Tibial artery (tissue), 4 donors: ENCODE measurements around the gene RAB11FIP4.

Source experiments
- DNase-seq, 2 donors: peaks; one replicate each; pipeline ENCODE4 v3.0.0-alpha.2; 2019
- H3K27ac ChIP-seq, 2 donors: fragments of 200-600 bp; sonication (generic) in 1 of 2; 1 replicate in 1 of 2; 2 replicates in 1 of 2; pipeline ENCODE4 v1.5.1; 2018 to 2019; ENCODE audit warnings: mild to moderate bottlenecking in 1 of 2
- H3K27me3 ChIP-seq, 2 donors: fragments of 200-600 bp; sonication (generic) in 1 of 2; one replicate each; pipeline versions ENCODE4 v1.5.1 to v1.6.0; 2016 to 2019
- H3K36me3 ChIP-seq, 3 donors: fragments of 200-600 bp; sonication (generic) in 2 of 3; one replicate each; pipeline ENCODE4 v1.5.1; 2016 to 2019; ENCODE audit warnings: mild to moderate bottlenecking in 2 of 3
- H3K4me1 ChIP-seq, 4 donors: fragments of 200-600 bp; sonication (generic) in 2 of 4; 1 replicate in 3 of 4; 2 replicates in 1 of 4; pipeline ENCODE4 v1.5.1; 2016 to 2019
- H3K4me3 ChIP-seq, 2 donors: fragments of 200-600 bp; sonication (generic) in 1 of 2; 1 replicate in 1 of 2; 2 replicates in 1 of 2; pipeline ENCODE4 v1.5.1; 2018 to 2019; ENCODE audit warnings: mild to moderate bottlenecking in 2 of 2
- H3K9me3 ChIP-seq, 3 donors: fragments of 200-600 bp; sonication (generic) in 1 of 3; one replicate each; pipeline ENCODE4 v1.5.1; 2016 to 2019
- intact Hi-C: fragments of 100-400 bp; cut with DNase I; formaldehyde crosslinking; loops from one replicate; pipeline ENCODE4 v1.15.0; 2023; ENCODE audit warnings: low total_unique reads
- TF ChIP-seq, protein P1 (sequence below), 2 experiments: fragments of 200-600 bp in 1 of 2; fragments of 450-650 bp in 1 of 2; IDR thresholded peaks; one replicate each; pipeline ENCODE4 v1.5.1; 2017 to 2019; ENCODE audit warnings: antibody characterized with exemption in 2 of 2, mild to moderate bottlenecking in 1 of 2, moderate library complexity in 1 of 2

The RAB11FIP4 gene

DNA sequence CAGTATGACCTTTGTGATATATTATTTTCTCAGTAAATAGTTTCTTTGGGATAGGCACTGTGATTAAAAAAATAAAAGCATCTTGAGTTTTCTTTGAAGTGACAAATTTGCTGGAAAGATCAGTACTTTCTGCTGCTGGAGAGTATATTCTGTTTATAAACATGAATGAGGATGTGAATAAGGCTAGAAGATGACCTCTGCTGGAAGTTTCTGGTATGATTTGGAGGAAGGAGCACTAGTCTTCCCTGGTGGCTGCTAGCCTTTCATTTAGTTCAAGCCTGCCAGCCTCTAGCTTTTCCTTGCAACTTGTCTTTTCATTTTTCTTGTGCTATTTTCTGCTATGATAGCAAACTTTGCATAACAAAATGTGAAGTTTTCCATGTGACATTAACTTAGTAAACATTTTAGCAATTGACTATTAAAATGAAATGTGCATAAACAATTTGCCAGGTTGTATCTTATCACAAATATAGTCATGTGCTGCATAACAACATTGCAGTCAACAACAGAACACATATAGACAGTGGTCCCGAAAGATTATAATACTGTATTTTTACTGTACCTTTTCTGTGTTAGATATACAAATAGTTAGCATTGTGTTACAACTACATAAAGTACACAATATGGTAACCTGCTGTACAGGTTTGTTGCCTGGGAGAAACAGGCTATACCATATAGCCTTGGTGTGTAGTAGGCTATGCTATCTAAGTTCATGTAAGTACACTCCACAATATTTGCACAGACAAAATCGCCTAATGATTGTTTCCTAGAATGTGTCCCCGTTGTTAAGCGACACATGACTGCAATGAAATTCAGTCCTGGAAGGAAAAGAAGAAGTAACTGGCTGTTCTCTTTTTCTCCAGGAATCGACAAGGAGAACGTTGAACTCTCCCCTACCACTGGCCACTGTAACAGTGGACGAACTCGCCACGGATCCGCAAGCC lies 18.1 kb upstream of the RAB11FIP4 start:
- no peak overlapping the region for H3K27ac ChIP-seq
- DNase-seq, result no peak
- H3K4me3 ChIP-seq, result no peak overlapping the region
- intact Hi-C loops, result loop anchor here (10.0 kb wide), 1 partner anchor 1931 kb away; no protein-coding TSS in a partner anchor
- H3K9me3 ChIP-seq, result no peaks in the 10 kb centered on the region
- H3K36me3 ChIP-seq, result peaks cover 0 to 27% (median 21%) of the 10 kb centered on the region in 3 donors
- TF ChIP-seq, protein P1, sequence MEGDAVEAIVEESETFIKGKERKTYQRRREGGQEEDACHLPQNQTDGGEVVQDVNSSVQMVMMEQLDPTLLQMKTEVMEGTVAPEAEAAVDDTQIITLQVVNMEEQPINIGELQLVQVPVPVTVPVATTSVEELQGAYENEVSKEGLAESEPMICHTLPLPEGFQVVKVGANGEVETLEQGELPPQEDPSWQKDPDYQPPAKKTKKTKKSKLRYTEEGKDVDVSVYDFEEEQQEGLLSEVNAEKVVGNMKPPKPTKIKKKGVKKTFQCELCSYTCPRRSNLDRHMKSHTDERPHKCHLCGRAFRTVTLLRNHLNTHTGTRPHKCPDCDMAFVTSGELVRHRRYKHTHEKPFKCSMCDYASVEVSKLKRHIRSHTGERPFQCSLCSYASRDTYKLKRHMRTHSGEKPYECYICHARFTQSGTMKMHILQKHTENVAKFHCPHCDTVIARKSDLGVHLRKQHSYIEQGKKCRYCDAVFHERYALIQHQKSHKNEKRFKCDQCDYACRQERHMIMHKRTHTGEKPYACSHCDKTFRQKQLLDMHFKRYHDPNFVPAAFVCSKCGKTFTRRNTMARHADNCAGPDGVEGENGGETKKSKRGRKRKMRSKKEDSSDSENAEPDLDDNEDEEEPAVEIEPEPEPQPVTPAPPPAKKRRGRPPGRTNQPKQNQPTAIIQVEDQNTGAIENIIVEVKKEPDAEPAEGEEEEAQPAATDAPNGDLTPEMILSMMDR (IDR thresholded peaks at IDR 0.05), result peak; percentile 28 to 50
- H3K4me1 ChIP-seq, result no peaks in the 10 kb centered on the region
- no peaks in the 10 kb centered on the region for H3K27me3 ChIP-seq

DNA sequence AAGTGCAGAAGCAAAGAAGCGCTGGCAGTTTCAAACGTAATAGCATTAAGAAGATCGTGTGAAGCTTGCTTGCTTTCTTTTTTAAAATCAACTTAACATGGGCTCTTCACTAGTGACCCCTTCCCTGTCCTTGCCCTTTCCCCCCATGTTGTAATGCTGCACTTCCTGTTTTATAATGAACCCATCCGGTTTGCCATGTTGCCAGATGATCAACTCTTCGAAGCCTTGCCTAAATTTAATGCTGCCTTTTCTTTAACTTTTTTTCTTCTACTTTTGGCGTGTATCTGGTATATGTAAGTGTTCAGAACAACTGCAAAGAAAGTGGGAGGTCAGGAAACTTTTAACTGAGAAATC lies 17.4 kb upstream of the RAB11FIP4 start:
- no peaks in the 10 kb centered on the region for H3K27me3 ChIP-seq
- TF ChIP-seq, protein P1 (IDR thresholded peaks at IDR 0.05), result no peak
- intact Hi-C loops, result loop anchor here (10.0 kb wide), 1 partner anchor 1931 kb away; no protein-coding TSS in a partner anchor
- H3K27ac ChIP-seq, result no peak overlapping the region
- no peaks in the 10 kb centered on the region for H3K9me3 ChIP-seq
- no peak for DNase-seq
- no peak overlapping the region for H3K4me3 ChIP-seq
- no peaks in the 10 kb centered on the region for H3K4me1 ChIP-seq
- peaks cover 0 to 27% (median 17%) of the 10 kb centered on the region in 3 donors for H3K36me3 ChIP-seq

DNA sequence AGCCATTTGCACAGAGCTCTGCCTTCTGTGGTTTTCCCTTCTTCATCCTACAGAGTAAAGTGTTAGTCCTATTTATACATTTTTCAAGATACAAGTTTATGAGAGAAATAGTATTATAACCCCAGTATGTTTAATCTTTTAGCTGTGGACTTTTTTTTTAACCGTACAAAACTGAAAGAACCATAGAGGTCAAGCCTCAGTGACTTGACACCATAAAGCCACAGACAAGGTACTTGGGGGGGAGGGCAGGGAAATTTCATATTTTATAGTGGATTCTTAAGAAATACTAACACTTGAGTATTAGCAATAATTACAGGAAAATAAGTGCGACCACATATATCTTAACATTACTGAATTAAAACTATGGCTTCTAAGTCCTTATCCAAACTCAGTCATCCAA lies 17.0 kb upstream of the RAB11FIP4 start:
- peaks cover 0 to 27% (median 17%) of the 10 kb centered on the region in 3 donors for H3K36me3 ChIP-seq
- H3K9me3 ChIP-seq, result no peaks in the 10 kb centered on the region
- no peak overlapping the region for H3K27ac ChIP-seq
- no peaks in the 10 kb centered on the region for H3K4me1 ChIP-seq
- no peak overlapping the region for H3K4me3 ChIP-seq
- no peak for DNase-seq
- TF ChIP-seq, protein P1 (IDR thresholded peaks at IDR 0.05), result no peak
- no peaks in the 10 kb centered on the region for H3K27me3 ChIP-seq
- intact Hi-C loops, result loop anchor here (10.0 kb wide), 1 partner anchor 1930 kb away; no protein-coding TSS in a partner anchor

DNA sequence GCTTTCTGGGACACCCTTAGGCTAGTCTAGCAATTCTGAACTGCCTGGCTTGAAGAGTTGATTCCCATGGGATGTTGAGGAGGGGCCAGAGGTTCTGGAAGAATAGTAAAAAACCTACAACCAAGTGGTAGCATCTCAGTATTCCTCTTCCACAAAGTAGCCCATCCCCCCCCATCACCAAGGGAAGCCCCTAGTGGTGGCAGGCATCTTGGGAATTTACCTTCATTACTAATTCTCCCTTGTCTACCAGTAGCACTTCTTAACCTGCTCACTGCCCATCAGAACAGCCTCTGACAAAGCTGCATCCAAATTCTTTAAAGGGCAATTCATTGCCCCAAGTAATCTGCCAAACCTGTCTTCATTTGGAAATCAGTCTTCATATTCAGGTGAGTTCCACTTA lies 12.8 kb upstream of the RAB11FIP4 start:
- Histone ChIP-seq H3K27ac (no peak overlapping the region), H3K36me3 (peaks cover 0 to 30% (median 15%) of the 10 kb centered on the region in 3 donors), H3K4me3 (no peak overlapping the region), H3K9me3 (no peaks in the 10 kb centered on the region), H3K4me1 (no peaks in the 10 kb centered on the region), H3K27me3 (no peaks in the 10 kb centered on the region)
- no peak for DNase-seq
- TF ChIP-seq, protein P1 (IDR thresholded peaks at IDR 0.05), result no peak
- intact Hi-C loops, result loop anchor here (10.0 kb wide), 1 partner anchor 1926 kb away; no protein-coding TSS in a partner anchor

DNA sequence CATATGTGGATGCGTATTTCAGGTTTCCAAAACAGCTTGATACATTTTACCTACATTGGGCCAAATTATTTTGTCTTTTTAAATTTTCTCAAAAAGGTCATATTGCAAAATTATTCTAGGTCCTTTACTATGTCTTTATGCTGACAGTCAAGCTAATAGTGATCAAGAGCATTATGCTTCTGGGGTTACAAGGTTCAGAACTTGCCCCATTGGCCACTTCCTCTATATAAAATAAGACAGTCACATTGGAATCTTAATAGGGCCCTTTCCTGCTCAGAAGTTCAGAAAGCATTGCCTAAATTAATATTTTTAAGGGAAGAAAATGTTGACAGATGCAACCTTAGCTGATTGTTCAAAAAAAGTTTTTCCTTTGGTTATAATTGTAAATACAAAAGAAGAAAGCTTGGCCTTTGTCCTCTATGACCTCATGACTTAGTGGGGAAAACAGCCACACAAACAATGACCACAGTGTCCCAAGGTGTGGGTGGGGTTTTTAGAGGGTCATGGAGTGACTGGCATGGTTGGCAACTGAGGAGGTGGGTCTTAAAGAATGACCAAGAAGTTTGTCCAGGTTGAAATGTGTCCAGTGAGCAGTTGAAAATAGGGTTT lies 11.8 kb upstream of the RAB11FIP4 start:
- no peak overlapping the region for H3K4me3 ChIP-seq
- peaks cover 0 to 21% (median 10%) of the 10 kb centered on the region in 3 donors for H3K36me3 ChIP-seq
- TF ChIP-seq, protein P1 (IDR thresholded peaks at IDR 0.05), result no peak
- no peaks in the 10 kb centered on the region for H3K27me3 ChIP-seq
- intact Hi-C loops, result loop anchor here (10.0 kb wide), 1 partner anchor 1925 kb away; no protein-coding TSS in a partner anchor
- no peaks in the 10 kb centered on the region for H3K9me3 ChIP-seq
- no peak overlapping the region for H3K27ac ChIP-seq
- no peak for DNase-seq
- H3K4me1 ChIP-seq, result no peaks in the 10 kb centered on the region
